GM18508 (cell line): ENCODE measurements around the gene RANBP6.
A peak's percentile ranks its signal among the peaks of the same experiment; 100 is the strongest.
"Not testable (repeated sequence)": the region's sequence is repeated elsewhere in the genome, so short reads cannot be mapped to it uniquely, and the experiment has no call there.

ENCODE experiments used
- ATAC-seq: cut with Tn5 transposase; IDR thresholded peaks from one replicate; pipeline ENCODE4 v1.9.1; 2021; ENCODE audit warnings: moderate number of reproducible peaks; ENCODE audit not compliant: insufficient read depth, unreplicated experiment

RANBP6 gene

GRCh38 chr9:6015278-6016157 lies at the start of gene RANBP6:
RANBP6 (minus strand) TSS chr9:6015624; CDS start chr9:6015607, 17 bp downstream.
- peak; percentile 79 for ATAC-seq

- not testable (repeated sequence) for ATAC-seq
These were observed 47.7 kb upstream of the RANBP6 start for GRCh38 chr9:6063146-6063545.

- ATAC-seq, result no peak
These were observed 40.2 kb upstream of the RANBP6 start for GRCh38 chr9:6055666-6056065.

GRCh38 chr9:6055216-6055615 lies 39.8 kb upstream of the RANBP6 start:
- ATAC-seq, result no peak

GRCh38 chr9:6054280-6055099 lies 39.1 kb upstream of the RANBP6 start:
- no peak for ATAC-seq

GRCh38 chr9:6052293-6052919 lies 37.0 kb upstream of the RANBP6 start:
- no peak for ATAC-seq

- no peak for ATAC-seq
These were observed 36.1 kb upstream of the RANBP6 start for GRCh38 chr9:6051511-6051950.

- ATAC-seq, result no peak
These were observed 34.4 kb upstream of the RANBP6 start for GRCh38 chr9:6049798-6050197.

- ATAC-seq, result no peak
These were observed 32.6 kb upstream of the RANBP6 start for GRCh38 chr9:6048039-6048438.

GRCh38 chr9:6047020-6047419 lies 31.6 kb upstream of the RANBP6 start:
- no peak for ATAC-seq

- no peak for ATAC-seq
These were observed 29.9 kb upstream of the RANBP6 start for GRCh38 chr9:6045364-6045763.

- ATAC-seq, result no peak
These were observed 24.7 kb upstream of the RANBP6 start for GRCh38 chr9:6040077-6040476.

- no peak for ATAC-seq
These were observed 21.0 kb upstream of the RANBP6 start for GRCh38 chr9:6036391-6036790.

- ATAC-seq, result no peak
These were observed 19.5 kb upstream of the RANBP6 start for GRCh38 chr9:6034954-6035353.

- no peak for ATAC-seq
These were observed 14.3 kb upstream of the RANBP6 start for GRCh38 chr9:6029604-6030274.

GRCh38 chr9:6024035-6024554 lies 8.7 kb upstream of the RANBP6 start:
- ATAC-seq, result no peak

GRCh38 chr9:6016975-6017374 lies 1.6 kb upstream of the RANBP6 start:
- ATAC-seq, result not testable (repeated sequence)

GRCh38 chr9:6014670-6015270 lies 654 bp downstream of the RANBP6 start:
- no peak for ATAC-seq

- ATAC-seq, result peak; percentile 59
These were observed 7.0 kb downstream of the RANBP6 start for GRCh38 chr9:6008169-6008979.
